GM12878 (cell line): Measurements from ENCODE around the gene MB. TPM values are rescaled to one million over a fixed set of nuclear protein-coding genes. Genes with fewer than 3 reads are reported as not detected.

Experiments
- ATAC-seq: fragments of 200-7000 bp; cut with Tn5 transposase; 3 replicates; pipeline ENCODE4 v1.9.1; 2020; ENCODE audit warnings: mild to moderate bottlenecking, moderate library complexity
- BruUV-seq: library from RNA; stranded (reverse); fragments of 400-500 nt; replicated peaks from 2 replicates; lab custom pipeline; 2021; lab: Mats Ljungman, UMichigan
- CTCF ChIA-PET: fragments of 300-600 bp; sonication (Branson Sonifier 250); formaldehyde crosslinking; extraction: SDS; loops from one replicate; lab custom pipeline; 2021; ENCODE audit warnings: inconsistent platforms; lab: Yijun Ruan, JAX
- POLR2A ChIA-PET: fragments of 350-600 bp; formaldehyde crosslinking; extraction: SDS; loops from one replicate; lab custom pipeline; 2021; ENCODE audit warnings: inconsistent platforms; lab: Charles Lee
- RAD21 ChIA-PET: fragments of 300-600 bp; sonication (Branson Sonifier 250); formaldehyde crosslinking; loops from one replicate; lab custom pipeline; 2023; ENCODE audit warnings: antibody characterized with exemption; ENCODE audit not compliant: unreplicated experiment; lab: Charles Lee
- SMC1A ChIA-PET: fragments of 300-600 bp; sonication (Branson Sonifier 250); formaldehyde crosslinking; loops from one replicate; lab custom pipeline; 2023; ENCODE audit not compliant: unreplicated experiment, uncharacterized antibody; lab: Charles Lee
- DNase-seq: peaks from one replicate; pipeline ENCODE4 v3.0.0-alpha.2; 2011; ENCODE audit warnings: low read depth, low spot score
- FAIRE-seq: peaks from 3 replicates; lab custom pipeline; 2011; peaks lifted over from hg19 to GRCh38; lab: Jason Lieb, UNC
- H2AFZ ChIP-seq: 2 replicates; pipeline ENCODE4 v1.6.0; 2011; ENCODE audit warnings: low read depth, low read length, control low read depth; ENCODE audit not compliant: control insufficient read depth
- H3K27ac ChIP-seq: 2 replicates; pipeline ENCODE4 v1.5.1; 2011; ENCODE audit warnings: control low read depth; ENCODE audit not compliant: control insufficient read depth, insufficient read depth
- H3K27me3 ChIP-seq, 2 experiments: replicated peaks in 1 of 2; 2 replicates each; pipeline versions ENCODE4 v1.6.0 to v1.6.1; 2011; ENCODE audit warnings: low read length in 1 of 2; ENCODE audit not compliant: control insufficient read depth in 2 of 2, insufficient read depth in 2 of 2
- H3K36me3 ChIP-seq, 2 experiments: 2 replicates each; pipeline ENCODE4 v1.5.1; 2011; ENCODE audit warnings: low read length in 1 of 2; ENCODE audit not compliant: control insufficient read depth in 2 of 2, insufficient read depth in 2 of 2
- H3K4me1 ChIP-seq: 2 replicates; pipeline ENCODE4 v1.6.1; 2011; ENCODE audit warnings: mild to moderate bottlenecking, low read length, moderate library complexity, mixed read lengths; ENCODE audit not compliant: control insufficient read depth, insufficient read depth
- H3K4me2 ChIP-seq: 2 replicates; pipeline ENCODE4 v1.6.0; 2011; ENCODE audit warnings: control low read depth; ENCODE audit not compliant: control insufficient read depth, insufficient read depth
- H3K4me3 ChIP-seq: fragments of 200-600 bp; sonication (generic); 2 replicates; pipeline ENCODE4 v1.5.1; 2016
- H3K79me2 ChIP-seq: 2 replicates; pipeline ENCODE4 v1.6.0; 2011; ENCODE audit warnings: low read length; ENCODE audit not compliant: control insufficient read depth, insufficient read depth
- H3K9ac ChIP-seq: 2 replicates; pipeline ENCODE4 v1.8.0; 2011; ENCODE audit warnings: low read length, control low read depth, mixed read lengths; ENCODE audit not compliant: control insufficient read depth, insufficient read depth
- H3K9me3 ChIP-seq: replicated peaks from 3 replicates; pipeline ENCODE4 v1.5.1; 2011; ENCODE audit warnings: mild to moderate bottlenecking, low read length; ENCODE audit not compliant: control insufficient read depth, insufficient read depth
- H4K20me1 ChIP-seq: 2 replicates; pipeline ENCODE4 v1.6.0; 2011; ENCODE audit not compliant: control insufficient read depth, insufficient read depth
- CHD1 ChIP-seq: IDR thresholded peaks from 2 replicates; pipeline ENCODE4 v1.6.1; 2012; ENCODE audit warnings: low read depth, low read length, improper control_type of control experiment
- MYC ChIP-seq: IDR thresholded peaks from 2 replicates; pipeline ENCODE4 v1.6.1; 2011; ENCODE audit warnings: mild to moderate bottlenecking, low read length, moderate library complexity, inconsistent platforms; ENCODE audit not compliant: insufficient read depth, insufficient replicate concordance, insufficient read length, severe bottlenecking
- NFXL1 ChIP-seq: fragments of 450-650 bp; IDR thresholded peaks from 2 replicates; pipeline ENCODE4 v1.6.1; 2017; ENCODE audit warnings: antibody characterized with exemption, mild to moderate bottlenecking, borderline replicate concordance
- WGBS: methylation state at CpG from one replicate; pipeline ENCODE4 v1.1.6; 2016; ENCODE audit warnings: low lambda C conversion rate; ENCODE audit not compliant: insufficient replicate concordance, insufficient coverage; ENCODE audit errors: missing lambda C conversion rate; 5-methylcytosine and 5-hydroxymethylcytosine counted together
- in situ Hi-C: fragments of 300-500 bp; cut with MboI; formaldehyde crosslinking; loops from 9 replicates; pipeline ENCODE4 v1.14.3; 2018; ENCODE audit warnings: mixed read lengths
- intact Hi-C: fragments of 100-400 bp; cut with micrococcal nuclease; formaldehyde crosslinking; loops from one replicate; pipeline ENCODE4 v1.14.2; 2022; ENCODE audit not compliant: unreplicated experiment
- polyA plus RNA-seq, 11 experiments: library from polyadenylated mRNA; depleted of rRNA in 4 of 11; unstranded in 6 of 11; stranded (reverse) in 5 of 11; fragments of >200 nt; fragmentation: Nextera tagmentation in 4 of 11; fragmentation: Illumina TruSeq in 1 of 11; extraction: Ambion mirVana in 4 of 11; extraction: Trizol in 1 of 11; gene quantifications; 1 replicate in 1 of 11; 2 replicates in 10 of 11; pipeline versions ENCODE4 v1.2.1 to v1.2.3, GENCODE V29; 2011 to 2016; ENCODE audit warnings: inconsistent platforms in 2 of 11, missing spikeins in 2 of 11, low read depth in 1 of 11
- total RNA-seq, 4 experiments: library from RNA; depleted of rRNA in 3 of 4; stranded (reverse); fragments of >200 nt in 3 of 4; fragmentation: Illumina TruSeq in 1 of 4; extraction: Trizol in 1 of 4; gene quantifications; 2 replicates each; pipeline versions ENCODE4 v1.2.1 to v1.2.3, GENCODE V29; 2013 to 2021
- TF ChIP-seq, protein P1 (sequence below): fragments of 450-650 bp; conservative IDR thresholded peaks from 2 replicates; pipeline ENCODE4 v1.6.1; 2017; ENCODE audit warnings: mild to moderate bottlenecking, moderate library complexity

The MB gene
- total and polyA plus RNA-seq, 10 of the 15 experiments (the other 5 are each of a cell fraction or from before 2014, with no cell fraction given), result 0.09 to 0.41 (median 0.23) TPM; not detected in 3

DNA sequence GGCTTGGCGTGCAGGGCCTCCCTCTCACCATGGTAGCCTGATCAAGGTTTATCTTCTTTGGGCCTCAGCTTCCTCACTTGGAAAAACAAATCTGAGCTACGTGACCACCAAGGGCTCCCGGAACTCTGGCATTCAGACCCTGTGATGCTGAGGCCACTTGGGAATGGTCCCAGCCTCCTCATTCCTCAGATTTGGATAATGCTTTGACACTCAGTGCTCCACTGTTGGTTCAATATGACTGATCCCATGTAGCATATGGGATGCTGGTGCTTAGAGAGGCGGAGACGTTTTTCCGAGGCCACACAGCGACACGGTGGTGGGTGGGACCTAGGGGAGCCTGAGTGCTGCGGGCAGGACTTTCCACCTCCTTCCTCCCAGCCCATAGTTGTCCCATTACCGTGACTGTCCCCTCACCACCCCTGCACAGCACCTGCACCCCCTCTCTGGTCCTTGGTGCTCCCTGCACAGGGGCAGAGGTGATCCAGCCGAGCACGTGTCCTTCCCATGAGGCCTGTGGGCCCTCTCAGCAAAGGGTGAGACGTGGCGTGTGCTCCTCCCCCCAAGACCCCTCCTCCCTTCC, 23.1 kb downstream of the MB start:
- H3K9ac ChIP-seq, result no peak overlapping the region
- 33% methylated on average over 14 of the region's 14 CpGs for WGBS
- no peak overlapping the region for H3K27ac ChIP-seq
- no peaks in the 10 kb centered on the region for H3K36me3 ChIP-seq
- ChIA-PET RAD21 (no interaction called here), CTCF (no interaction called here), SMC1A (no interaction called here), POLR2A (no interaction called here)
- intact Hi-C loops (no loop called here), in situ Hi-C loops (no loop called here)
- DNase-seq, result no peak
- H3K4me3 ChIP-seq, result no peak overlapping the region
- FAIRE-seq, result no peak
- H3K9me3 ChIP-seq, result no peaks in the 10 kb centered on the region
- TF ChIP-seq CHD1 (no peak), MYC (no peak), NFXL1 (no peak)
- TF ChIP-seq, protein P1, sequence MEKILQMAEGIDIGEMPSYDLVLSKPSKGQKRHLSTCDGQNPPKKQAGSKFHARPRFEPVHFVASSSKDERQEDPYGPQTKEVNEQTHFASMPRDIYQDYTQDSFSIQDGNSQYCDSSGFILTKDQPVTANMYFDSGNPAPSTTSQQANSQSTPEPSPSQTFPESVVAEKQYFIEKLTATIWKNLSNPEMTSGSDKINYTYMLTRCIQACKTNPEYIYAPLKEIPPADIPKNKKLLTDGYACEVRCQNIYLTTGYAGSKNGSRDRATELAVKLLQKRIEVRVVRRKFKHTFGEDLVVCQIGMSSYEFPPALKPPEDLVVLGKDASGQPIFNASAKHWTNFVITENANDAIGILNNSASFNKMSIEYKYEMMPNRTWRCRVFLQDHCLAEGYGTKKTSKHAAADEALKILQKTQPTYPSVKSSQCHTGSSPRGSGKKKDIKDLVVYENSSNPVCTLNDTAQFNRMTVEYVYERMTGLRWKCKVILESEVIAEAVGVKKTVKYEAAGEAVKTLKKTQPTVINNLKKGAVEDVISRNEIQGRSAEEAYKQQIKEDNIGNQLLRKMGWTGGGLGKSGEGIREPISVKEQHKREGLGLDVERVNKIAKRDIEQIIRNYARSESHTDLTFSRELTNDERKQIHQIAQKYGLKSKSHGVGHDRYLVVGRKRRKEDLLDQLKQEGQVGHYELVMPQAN, result no peak
- H3K79me2 ChIP-seq, result no peaks in the 10 kb centered on the region
- no peaks in the 10 kb centered on the region for H3K4me1 ChIP-seq
- peaks cover 4% of the 10 kb centered on the region in 2 experiments; a peak in 2 of 4 replicates for H3K27me3 ChIP-seq
- no peaks in the 10 kb centered on the region for H4K20me1 ChIP-seq
- no peak overlapping the region for H2AFZ ChIP-seq
- ATAC-seq, result no peak
- no peak overlapping the region for H3K4me2 ChIP-seq
- no TSS peak for BruUV-seq
